SK-N-SH (cell line): ENCODE data around the gene MEIS1. TPM values are rescaled to one million over a fixed set of nuclear protein-coding genes. Genes with fewer than 3 reads are reported as not detected.

ENCODE experiments used
- CTCF ChIA-PET: fragments of 300-600, 350-600 bp; formaldehyde crosslinking; extraction: SDS; loops from one replicate; lab custom pipeline; 2021; lab: Yijun Ruan, JAX
- POLR2A ChIA-PET: fragments of 350-600 bp; sonication (Branson Sonifier 250); formaldehyde crosslinking; extraction: SDS; loops from one replicate; lab custom pipeline; 2020; ENCODE audit warnings: antibody characterized with exemption, inconsistent platforms; lab: Yijun Ruan, JAX
- DNase-seq: peaks from one replicate; pipeline ENCODE4 v3.0.0; 2012
- H2AFZ ChIP-seq: fragments of 200-600 bp; sonication (generic); 2 replicates; pipeline ENCODE4 v1.8.1; 2016; ENCODE audit warnings: antibody characterized with exemption, mild to moderate bottlenecking, low read depth
- H3F3A ChIP-seq: fragments of 200-600 bp; sonication (generic); replicated peaks from 2 replicates; pipeline ENCODE3; 2016; ENCODE audit warnings: antibody characterized with exemption, mild to moderate bottlenecking; ENCODE audit not compliant: insufficient read depth
- H3K27ac ChIP-seq, 2 experiments: fragments of 200-500 bp in 1 of 2; fragments of 200-600 bp in 1 of 2; sonication (Bioruptor generic) in 1 of 2; sonication (generic), shearing (Covaris generic) in 1 of 2; 2 replicates each; pipeline versions ENCODE4 v1.5.1 to v1.6.1; 2014 to 2016; ENCODE audit warnings: low read depth in 2 of 2, inconsistent platforms in 1 of 2, low read length in 1 of 2, mild to moderate bottlenecking in 1 of 2, mixed read lengths in 1 of 2
- H3K27me3 ChIP-seq: fragments of 200-600 bp; sonication (generic), shearing (Covaris generic); 2 replicates; pipeline ENCODE4 v1.6.1; 2016; ENCODE audit warnings: mixed run types; ENCODE audit not compliant: insufficient read depth
- H3K36me3 ChIP-seq, 2 experiments: fragments of 200-500 bp in 1 of 2; fragments of 200-600 bp in 1 of 2; sonication (Bioruptor generic) in 1 of 2; sonication (generic) in 1 of 2; replicated peaks in 1 of 2; 2 replicates each; pipeline versions ENCODE3 to v1.5.1; 2014 to 2016; ENCODE audit warnings: low read length in 1 of 2, mild to moderate bottlenecking in 1 of 2; ENCODE audit not compliant: insufficient read depth in 2 of 2, control insufficient read depth in 1 of 2
- H3K4me1 ChIP-seq, 2 experiments: fragments of 200-500 bp in 1 of 2; fragments of 200-600 bp in 1 of 2; sonication (Bioruptor generic) in 1 of 2; sonication (generic), shearing (Covaris generic) in 1 of 2; 2 replicates each; pipeline versions ENCODE4 v1.5.1 to v1.6.1; 2014 to 2016; ENCODE audit warnings: low read depth in 1 of 2, low read length in 1 of 2, mixed run types in 1 of 2; ENCODE audit not compliant: insufficient read depth in 2 of 2, control insufficient read depth in 1 of 2
- H3K4me2 ChIP-seq: fragments of 200-600 bp; sonication (generic), shearing (Covaris generic); 2 replicates; pipeline ENCODE4 v1.6.1; 2017; ENCODE audit warnings: mixed run types
- H3K4me3 ChIP-seq, 2 experiments: fragments of 200-500 bp in 1 of 2; fragments of 200-600 bp in 1 of 2; sonication (Bioruptor generic) in 1 of 2; sonication (generic), shearing (Covaris generic) in 1 of 2; 2 replicates each; pipeline versions ENCODE4 v1.5.1 to v1.8.1; 2014 to 2016; ENCODE audit warnings: low read depth in 2 of 2, inconsistent platforms in 1 of 2, low read length in 1 of 2, mild to moderate bottlenecking in 1 of 2, mixed read lengths in 1 of 2, moderate library complexity in 1 of 2
- H3K79me2 ChIP-seq: fragments of 200-600 bp; sonication (generic); 2 replicates; pipeline ENCODE4 v1.8.1; 2017; ENCODE audit warnings: mild to moderate bottlenecking; ENCODE audit not compliant: insufficient read depth
- H3K9ac ChIP-seq: fragments of 200-600 bp; sonication (generic); 2 replicates; pipeline ENCODE4 v1.6.1; 2017; ENCODE audit warnings: mixed run types
- H3K9me2 ChIP-seq: fragments of 200-600 bp; sonication (generic); 2 replicates; pipeline ENCODE4 v1.6.1; 2017; ENCODE audit warnings: mixed run types
- H3K9me3 ChIP-seq: fragments of 200-600 bp; sonication (generic); 2 replicates; pipeline ENCODE4 v1.6.1; 2017; ENCODE audit warnings: mixed run types, mild to moderate bottlenecking, moderate library complexity
- H4K20me1 ChIP-seq: fragments of 200-600 bp; sonication (generic); 2 replicates; pipeline ENCODE4 v1.6.1; 2017; ENCODE audit warnings: mild to moderate bottlenecking, mixed run types; ENCODE audit not compliant: insufficient read depth
- CHD2 ChIP-seq: fragments of 150-350 bp; IDR thresholded peaks from 2 replicates; pipeline ENCODE4 v1.6.1; 2018; ENCODE audit warnings: low read length; ENCODE audit not compliant: partially characterized antibody
- ELF1 ChIP-seq: IDR thresholded peaks from 2 replicates; pipeline ENCODE4 v1.4.0; 2012
- EZH2phosphoT487 ChIP-seq: fragments of 200-600 bp; sonication (generic); IDR thresholded peaks from 2 replicates; pipeline ENCODE4 v1.6.1; 2017; ENCODE audit warnings: low read depth, mixed run types, mild to moderate bottlenecking, antibody characterized with exemption, moderate library complexity, borderline replicate concordance
- GABPA ChIP-seq: IDR thresholded peaks from 2 replicates; pipeline ENCODE4 v1.4.0; 2012; ENCODE audit warnings: low read depth, mild to moderate bottlenecking
- MAX ChIP-seq: IDR thresholded peaks from 2 replicates; pipeline ENCODE4 v1.4.0; 2012; ENCODE audit warnings: low read depth
- NFIC ChIP-seq: IDR thresholded peaks from 2 replicates; pipeline ENCODE4 v1.4.0; 2012; ENCODE audit warnings: borderline replicate concordance
- PBX3 ChIP-seq: IDR thresholded peaks from 2 replicates; pipeline ENCODE4; 2012
- RCOR1 ChIP-seq: fragments of 150-350 bp; IDR thresholded peaks from 2 replicates; pipeline ENCODE4 v1.6.1; 2017; ENCODE audit warnings: antibody characterized with exemption, low read length
- TAF1 ChIP-seq: IDR thresholded peaks from 2 replicates; pipeline ENCODE4 v1.6.1; 2012; ENCODE audit warnings: low read depth, mild to moderate bottlenecking, low read length, moderate library complexity, borderline replicate concordance
- TCF12 ChIP-seq: IDR thresholded peaks from 2 replicates; pipeline ENCODE4 v1.4.0; 2012
- TEAD4 ChIP-seq: IDR thresholded peaks from 2 replicates; pipeline ENCODE4 v1.4.0; 2012; ENCODE audit warnings: mild to moderate bottlenecking, borderline replicate concordance; ENCODE audit not compliant: insufficient read depth
- WGBS: methylation state at CpG from one replicate; pipeline ENCODE4 v1.1.6; 2017; ENCODE audit warnings: low lambda C conversion rate; 5-methylcytosine and 5-hydroxymethylcytosine counted together
- polyA plus RNA-seq, 3 experiments: library from polyadenylated mRNA; depleted of rRNA; stranded (reverse); fragments of >200 nt; gene quantifications; 2 replicates each; pipeline ENCODE4 v1.2.3, GENCODE V29; 2012

Gene MEIS1
- polyA plus RNA-seq, 1 of the 3 experiments (the other 2 are of a cell fraction), result 16.9 TPM

- CTCF ChIA-PET, result no interaction called here
- Histone ChIP-seq H3F3A (no peaks in the 10 kb centered on the region), H3K27ac (no peak overlapping the region), H3K9me2 (no peaks in the 10 kb centered on the region), H4K20me1 (no peaks in the 10 kb centered on the region; the same call in 1 of the 2 replicates), H3K79me2 (peaks cover 11% of the 10 kb centered on the region), H3K4me1 (peaks cover 15 to 25% of the 10 kb centered on the region in 2 experiments; a peak in 3 of 4 replicates), H3K4me2 (no peak overlapping the region), H3K9me3 (no peaks in the 10 kb centered on the region), H3K9ac (no peak overlapping the region), H3K27me3 (no peaks in the 10 kb centered on the region), H3K36me3 (peaks cover 7 to 13% of the 10 kb centered on the region in 2 experiments), H3K4me3 (no peak overlapping the region), H2AFZ (no peak overlapping the region)
- WGBS, result 96% methylated on average over 5 of the region's 5 CpGs
- POLR2A ChIA-PET, result no interaction called here
- TF ChIP-seq EZH2phosphoT487, result no peak
- no peak for TF ChIP-seq TEAD4
- no peak for TF ChIP-seq TCF12
- TF ChIP-seq PBX3, result no peak
- TF ChIP-seq MAX, result no peak
- no peak for TF ChIP-seq CHD2
- TF ChIP-seq NFIC, result no peak
- no peak for TF ChIP-seq GABPA
- no peak for TF ChIP-seq ELF1
- DNase-seq, result no peak
These were observed 71.3 kb downstream of the MEIS1 start for GRCh38 chr2:66506265-66506664.

GRCh38 chr2:66507673-66508201, 72.8 kb downstream of the MEIS1 start:
- 91% methylated on average over 13 of the region's 13 CpGs for WGBS
- no peaks in the 10 kb centered on the region; the same call in 1 of the 2 replicates for H4K20me1 ChIP-seq

More at GRCh38 chr2:66507673-66508201, 72.8 kb downstream of the MEIS1 start:
- ChIA-PET POLR2A (interaction anchor here (1.3 kb wide), 1 partner anchor 9 kb away, joined by 3 read pairs; no protein-coding TSS in a partner anchor), CTCF (no interaction called here)
- Histone ChIP-seq H2AFZ (no peak overlapping the region), H3K9me2 (no peaks in the 10 kb centered on the region), H3F3A (no peaks in the 10 kb centered on the region), H3K4me2 (no peak overlapping the region), H3K36me3 (peaks cover 10 to 15% of the 10 kb centered on the region in 2 experiments), H3K79me2 (peaks cover 11% of the 10 kb centered on the region), H3K27me3 (no peaks in the 10 kb centered on the region), H3K9me3 (no peaks in the 10 kb centered on the region), H3K4me3 (no peak overlapping the region), H3K27ac (peak overlapping the region in 1 of 2 experiments; percentile 28; a peak in 1 of 4 replicates), H3K9ac (no peak overlapping the region), H3K4me1 (peaks cover 15 to 20% of the 10 kb centered on the region in 2 experiments; a peak in 3 of 4 replicates)
- TF ChIP-seq TAF1 (no peak), RCOR1 (no peak), ELF1 (no peak)
- no peak for DNase-seq
